ENCODE results near the gene RHBDF1. TPM values are rescaled to one million over a fixed set of nuclear protein-coding genes. Genes with fewer than 3 reads are reported as not detected.

The RHBDF1 gene
- total RNA-seq, 1 experiment from 2014 or later = 26.3 TPM

DNA sequence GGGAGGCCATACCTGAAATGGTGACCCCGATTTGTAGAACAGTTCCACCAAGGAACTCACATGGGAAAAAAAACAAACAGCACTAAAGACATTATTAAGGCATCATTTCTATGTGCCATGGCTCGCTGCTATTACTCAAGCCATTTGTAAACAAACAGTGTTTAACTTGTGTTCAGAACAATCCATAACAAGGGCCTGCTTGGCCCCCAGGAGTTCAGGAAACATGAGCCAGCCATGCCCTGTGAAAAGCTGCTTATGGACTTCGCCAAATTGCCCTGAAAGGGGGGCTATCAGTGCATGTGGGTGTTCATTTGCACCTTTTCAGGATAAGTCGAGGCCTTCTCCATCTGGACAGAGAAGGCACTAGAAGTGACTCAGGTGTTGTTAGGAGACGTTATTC, 27.0 kb downstream of the RHBDF1 start:
- peaks cover 73% of the 10 kb centered on the region for H3K36me3 Mint-ChIP-seq (ENCODE audit: insufficient read depth, unreplicated experiment)
- POLR2A ChIA-PET = interaction anchor here (1.3 kb wide), 1 partner anchor 8 kb away, joined by 5 read pairs; the partner anchor contains the start of genes POLR3K and SNRNP25
- no peaks in the 10 kb centered on the region for H3K9me3 Mint-ChIP-seq (ENCODE audit: unreplicated experiment)
- TF ChIP-seq, protein P1, sequence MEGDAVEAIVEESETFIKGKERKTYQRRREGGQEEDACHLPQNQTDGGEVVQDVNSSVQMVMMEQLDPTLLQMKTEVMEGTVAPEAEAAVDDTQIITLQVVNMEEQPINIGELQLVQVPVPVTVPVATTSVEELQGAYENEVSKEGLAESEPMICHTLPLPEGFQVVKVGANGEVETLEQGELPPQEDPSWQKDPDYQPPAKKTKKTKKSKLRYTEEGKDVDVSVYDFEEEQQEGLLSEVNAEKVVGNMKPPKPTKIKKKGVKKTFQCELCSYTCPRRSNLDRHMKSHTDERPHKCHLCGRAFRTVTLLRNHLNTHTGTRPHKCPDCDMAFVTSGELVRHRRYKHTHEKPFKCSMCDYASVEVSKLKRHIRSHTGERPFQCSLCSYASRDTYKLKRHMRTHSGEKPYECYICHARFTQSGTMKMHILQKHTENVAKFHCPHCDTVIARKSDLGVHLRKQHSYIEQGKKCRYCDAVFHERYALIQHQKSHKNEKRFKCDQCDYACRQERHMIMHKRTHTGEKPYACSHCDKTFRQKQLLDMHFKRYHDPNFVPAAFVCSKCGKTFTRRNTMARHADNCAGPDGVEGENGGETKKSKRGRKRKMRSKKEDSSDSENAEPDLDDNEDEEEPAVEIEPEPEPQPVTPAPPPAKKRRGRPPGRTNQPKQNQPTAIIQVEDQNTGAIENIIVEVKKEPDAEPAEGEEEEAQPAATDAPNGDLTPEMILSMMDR (IDR thresholded peaks at IDR 0.05; ENCODE audit: unreplicated experiment) = no peak
- H3K4me3 Mint-ChIP-seq (ENCODE audit: unreplicated experiment) = no peak overlapping the region
- CTCF ChIA-PET = interaction anchor here (0.5 to 0.7 kb wide), 2 partner anchors 11 to 387 kb away, joined by 3 read pairs; no protein-coding TSS in a partner anchor
- H3K27ac Mint-ChIP-seq (ENCODE audit: low read depth, unreplicated experiment) = no peak overlapping the region
- DNase-seq (ENCODE audit: unreplicated experiment) = no peak
- BruUV-seq (replicated peaks) = no TSS peak
- intact Hi-C loops (cut with micrococcal nuclease) = no loop called here
- no peaks in the 10 kb centered on the region for H3K4me1 Mint-ChIP-seq (ENCODE audit: insufficient read depth, unreplicated experiment)
- H3K27me3 Mint-ChIP-seq (ENCODE audit: insufficient read depth, unreplicated experiment) = no peaks in the 10 kb centered on the region

DNA sequence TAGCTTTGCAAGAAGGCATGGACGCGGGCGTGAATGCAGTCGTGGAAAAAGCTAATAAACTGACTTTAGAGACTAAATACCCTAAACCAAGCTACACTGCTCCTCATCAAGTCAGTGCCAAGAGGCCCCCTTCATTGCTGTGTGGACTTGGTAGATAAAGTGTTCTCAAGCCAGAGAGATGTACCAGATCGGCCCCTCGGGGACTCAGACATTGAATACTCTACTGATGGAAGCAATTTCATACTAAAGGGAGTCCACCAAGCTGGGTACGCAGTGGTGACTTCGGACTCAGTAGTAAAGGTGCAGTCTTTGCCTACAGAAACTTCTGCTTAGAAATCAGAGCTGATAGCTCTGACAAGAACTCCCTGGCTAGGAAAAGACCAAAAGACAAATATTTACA, 27.8 kb downstream of the RHBDF1 start:
- no peak for DNase-seq (ENCODE audit: unreplicated experiment)
- Mint-ChIP-seq H3K4me3 (ENCODE audit: unreplicated experiment) (no peak overlapping the region), H3K4me1 (ENCODE audit: insufficient read depth, unreplicated experiment) (no peaks in the 10 kb centered on the region), H3K27ac (ENCODE audit: low read depth, unreplicated experiment) (no peak overlapping the region), H3K36me3 (ENCODE audit: insufficient read depth, unreplicated experiment) (peaks cover 66% of the 10 kb centered on the region), H3K9me3 (ENCODE audit: unreplicated experiment) (no peaks in the 10 kb centered on the region), H3K27me3 (ENCODE audit: insufficient read depth, unreplicated experiment) (no peaks in the 10 kb centered on the region)
- CTCF ChIA-PET = interaction anchor here (0.5 to 1.2 kb wide), 2 partner anchors 22 to 361 kb away, joined by 3 read pairs; no protein-coding TSS in a partner anchor
- BruUV-seq (replicated peaks) = no TSS peak
- TF ChIP-seq, protein P1 (IDR thresholded peaks at IDR 0.05; ENCODE audit: unreplicated experiment) = no peak
- POLR2A ChIA-PET = interaction anchor here (1.3 kb wide), 1 partner anchor 9 kb away, joined by 5 read pairs; the partner anchor contains the start of genes POLR3K and SNRNP25
- intact Hi-C loops (cut with micrococcal nuclease) = no loop called here

- BruUV-seq (replicated peaks) = no TSS peak
- Mint-ChIP-seq H3K4me1 (ENCODE audit: insufficient read depth, unreplicated experiment) (no peaks in the 10 kb centered on the region), H3K27ac (ENCODE audit: low read depth, unreplicated experiment) (no peak overlapping the region), H3K27me3 (ENCODE audit: insufficient read depth, unreplicated experiment) (no peaks in the 10 kb centered on the region), H3K9me3 (ENCODE audit: unreplicated experiment) (no peaks in the 10 kb centered on the region), H3K36me3 (ENCODE audit: insufficient read depth, unreplicated experiment) (peaks cover 54% of the 10 kb centered on the region), H3K4me3 (ENCODE audit: unreplicated experiment) (no peak overlapping the region)
- intact Hi-C loops (cut with micrococcal nuclease) = no loop called here
- TF ChIP-seq, protein P1 (IDR thresholded peaks at IDR 0.05; ENCODE audit: unreplicated experiment) = no peak
- ChIA-PET POLR2A (no interaction called here), CTCF (interaction anchor here (0.7 kb wide), 1 partner anchor 22 kb away, joined by 3 read pairs; no protein-coding TSS in a partner anchor)
- DNase-seq (ENCODE audit: unreplicated experiment) = no peak
Measured at GRCh38 chr16:43294-43693, 29.1 kb downstream of the RHBDF1 start.

- ChIA-PET POLR2A (no interaction called here), CTCF (interaction anchor here (0.6 kb wide), 1 partner anchor 157 kb away, joined by 3 read pairs; no protein-coding TSS in a partner anchor)
- H3K27me3 Mint-ChIP-seq (ENCODE audit: insufficient read depth, unreplicated experiment) = no peaks in the 10 kb centered on the region
- H3K9me3 Mint-ChIP-seq (ENCODE audit: unreplicated experiment) = no peaks in the 10 kb centered on the region
- H3K4me3 Mint-ChIP-seq (ENCODE audit: unreplicated experiment) = no peak overlapping the region
- H3K4me1 Mint-ChIP-seq (ENCODE audit: insufficient read depth, unreplicated experiment) = no peaks in the 10 kb centered on the region
- TF ChIP-seq, protein P1 (IDR thresholded peaks at IDR 0.05; ENCODE audit: unreplicated experiment) = no peak
- DNase-seq (ENCODE audit: unreplicated experiment) = no peak
- no TSS peak for BruUV-seq (replicated peaks)
- H3K36me3 Mint-ChIP-seq (ENCODE audit: insufficient read depth, unreplicated experiment) = peaks cover 48% of the 10 kb centered on the region
- intact Hi-C loops (cut with micrococcal nuclease) = no loop called here
- H3K27ac Mint-ChIP-seq (ENCODE audit: low read depth, unreplicated experiment) = no peak overlapping the region
Measured at GRCh38 chr16:42691-43090, 29.7 kb downstream of the RHBDF1 start.
